HG02852 (cell line): ENCODE measurements around the gene KRT85.
A peak's percentile ranks its signal among the peaks of the same experiment; 100 is the strongest.
"Not testable (repeated sequence)": the region's sequence is repeated elsewhere in the genome, so short reads cannot be mapped to it uniquely, and the experiment has no call there.

Source experiments
- ATAC-seq: cut with Tn5 transposase; IDR thresholded peaks from one replicate; pipeline ENCODE4 v1.9.1; 2021; ENCODE audit warnings: mild to moderate bottlenecking, moderate library complexity; ENCODE audit not compliant: unreplicated experiment

The KRT85 gene

GRCh38 chr12:52327830-52328500, 39.3 kb downstream of the KRT85 start:
- no peak for ATAC-seq

GRCh38 chr12:52327052-52327829, 40.0 kb downstream of the KRT85 start:
- peak; percentile 96 for ATAC-seq

- no peak for ATAC-seq
Observed at GRCh38 chr12:52324153-52324444, 43.2 kb downstream of the KRT85 start.

GRCh38 chr12:52323416-52324152, 43.7 kb downstream of the KRT85 start:
- ATAC-seq = no peak

GRCh38 chr12:52323001-52323400, 44.3 kb downstream of the KRT85 start:
- ATAC-seq = no peak

GRCh38 chr12:52322069-52322468, 45.2 kb downstream of the KRT85 start:
- no peak for ATAC-seq

- no peak for ATAC-seq
Observed at GRCh38 chr12:52321418-52321817, 45.9 kb downstream of the KRT85 start.

- ATAC-seq = no peak
Observed at GRCh38 chr12:52320784-52321400, 46.4 kb downstream of the KRT85 start, which contains the start of gene KRT83. KRT83 (minus strand) TSS chr12:52321398; CDS start chr12:52321335, 63 bp downstream.

- no peak for ATAC-seq
Observed at GRCh38 chr12:52319097-52319496, 48.2 kb downstream of the KRT85 start.

- no peak for ATAC-seq
Observed at GRCh38 chr12:52318241-52318990, 48.9 kb downstream of the KRT85 start.

GRCh38 chr12:52317468-52318052, 49.7 kb downstream of the KRT85 start:
- ATAC-seq = no peak

- no peak for ATAC-seq
Observed at GRCh38 chr12:52316701-52317100, 50.6 kb downstream of the KRT85 start.

GRCh38 chr12:52316290-52316689, 51.0 kb downstream of the KRT85 start:
- ATAC-seq = no peak

- not testable (repeated sequence) for ATAC-seq
Observed at GRCh38 chr12:52315721-52316120, 51.6 kb downstream of the KRT85 start.

GRCh38 chr12:52314511-52314910, 52.8 kb downstream of the KRT85 start:
- ATAC-seq = no peak

- no peak for ATAC-seq
Observed at GRCh38 chr12:52313926-52314325, 53.4 kb downstream of the KRT85 start.

GRCh38 chr12:52313461-52313860, 53.8 kb downstream of the KRT85 start:
- ATAC-seq = no peak

GRCh38 chr12:52312086-52312485, 55.2 kb downstream of the KRT85 start:
- ATAC-seq = no peak

GRCh38 chr12:52311285-52311648, 56.0 kb downstream of the KRT85 start:
- no peak for ATAC-seq

GRCh38 chr12:52310622-52311284, 56.5 kb downstream of the KRT85 start:
- ATAC-seq = no peak
